Stimulated activated CD4-positive, alpha-beta T cell treated with anti-CD3 and anti-CD28 coated beads, Interleukin-1b, Interleukin-23, amount 100 ng/mL, for 1 hour (primary cell): ENCODE measurements around the gene PRSS57.
"Not testable (repeated sequence)": the region's sequence is repeated elsewhere in the genome, so short reads cannot be mapped to it uniquely, and the experiment has no call there.

Experiments
- DNase-seq, 2 donors: peaks; one replicate each; pipeline ENCODE4 v3.0.0-alpha.2; 2020; ENCODE audit warnings: low read depth in 2 of 2

The PRSS57 gene

DNA sequence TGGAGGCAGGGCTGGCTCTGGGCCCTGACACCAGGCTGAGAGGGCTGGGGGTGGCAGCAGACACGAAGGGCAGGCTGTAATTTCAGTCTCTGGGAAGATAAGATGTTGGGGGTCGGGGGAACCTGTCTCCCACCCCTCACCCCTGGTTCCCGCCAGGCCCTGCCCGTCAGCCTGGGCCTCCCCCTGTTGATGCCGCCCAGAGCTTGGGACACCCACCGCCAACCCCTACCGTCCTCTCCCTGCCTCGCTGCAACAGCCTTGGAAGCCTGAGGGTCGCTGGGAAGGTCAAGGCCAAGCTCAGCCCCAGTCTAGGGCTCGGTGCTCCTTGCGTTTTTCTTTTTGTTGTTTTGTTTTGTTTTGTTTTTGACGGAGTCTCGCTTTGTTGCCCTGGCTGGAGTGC is 28.0 kb upstream of the PRSS57 start:
- DNase-seq = no peak

DNA sequence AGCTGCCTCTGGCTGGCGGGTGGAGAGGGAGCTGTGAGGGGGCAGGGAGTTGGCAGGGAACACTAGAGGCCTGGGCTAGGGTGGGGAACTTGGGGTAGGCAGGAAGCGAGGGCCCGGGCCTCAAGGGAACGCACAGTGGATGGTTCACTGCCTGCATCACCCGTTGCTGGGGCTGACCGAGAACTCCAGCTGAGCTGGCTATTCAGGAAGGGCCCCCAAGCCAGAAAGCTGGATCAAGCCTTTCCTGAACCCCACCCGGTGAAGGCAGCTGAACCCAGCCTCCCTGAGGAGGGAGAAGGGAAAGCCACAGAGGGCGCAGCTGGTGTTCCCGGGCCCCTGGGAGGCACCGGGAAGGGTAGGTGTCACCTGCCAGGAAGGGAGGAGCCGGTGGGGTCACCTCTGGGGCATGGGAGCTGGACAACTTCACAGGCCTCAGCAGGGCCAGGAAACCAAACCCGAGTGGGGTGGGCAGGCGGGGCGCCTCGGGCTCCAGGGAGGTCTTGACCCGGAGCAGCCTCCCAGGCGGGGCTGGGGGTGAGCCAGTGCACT is 27.4 kb upstream of the PRSS57 start:
- no peak for DNase-seq

DNA sequence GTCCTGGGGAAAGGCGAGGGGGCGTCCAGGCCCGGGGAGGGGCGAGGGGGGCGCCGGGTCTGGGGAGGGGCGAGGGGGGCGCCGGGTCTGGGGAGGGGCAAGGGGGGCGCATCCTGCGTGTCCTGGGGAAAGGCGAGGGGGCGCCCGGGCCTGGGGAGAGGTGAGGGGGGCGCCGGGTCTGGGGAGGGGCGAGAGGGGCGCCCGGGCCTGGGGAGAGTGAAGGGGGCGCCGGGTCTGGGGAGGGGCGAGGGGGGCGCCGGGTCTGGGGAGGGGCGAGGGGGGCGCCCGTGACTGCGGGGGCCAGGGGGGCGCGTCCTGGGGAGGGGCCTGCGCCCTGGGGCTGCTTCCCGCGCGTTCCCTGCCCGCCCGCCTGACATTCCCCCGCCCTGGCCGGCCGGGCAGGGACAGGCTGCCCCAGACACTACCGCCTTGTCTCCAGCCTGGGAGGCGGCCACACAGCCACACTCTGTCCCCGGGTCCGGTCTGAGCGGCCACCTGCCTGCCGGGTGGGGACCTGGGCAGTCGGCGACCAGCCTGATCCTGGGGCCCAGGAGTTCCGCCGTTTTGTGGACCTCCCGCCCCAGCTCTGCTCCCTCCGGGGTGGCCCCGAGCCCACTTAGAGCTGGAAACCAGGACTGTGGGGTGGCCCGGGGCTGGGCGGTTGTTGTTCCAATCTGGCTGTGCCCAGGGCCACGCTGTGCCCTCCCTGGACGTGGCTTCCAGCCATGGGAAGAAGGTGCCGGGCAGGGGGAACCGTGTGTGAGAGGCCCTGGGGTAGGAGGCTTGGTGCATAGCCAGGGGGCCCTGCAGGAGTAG is 25.3 kb upstream of the PRSS57 start:
- DNase-seq = no peak

DNA sequence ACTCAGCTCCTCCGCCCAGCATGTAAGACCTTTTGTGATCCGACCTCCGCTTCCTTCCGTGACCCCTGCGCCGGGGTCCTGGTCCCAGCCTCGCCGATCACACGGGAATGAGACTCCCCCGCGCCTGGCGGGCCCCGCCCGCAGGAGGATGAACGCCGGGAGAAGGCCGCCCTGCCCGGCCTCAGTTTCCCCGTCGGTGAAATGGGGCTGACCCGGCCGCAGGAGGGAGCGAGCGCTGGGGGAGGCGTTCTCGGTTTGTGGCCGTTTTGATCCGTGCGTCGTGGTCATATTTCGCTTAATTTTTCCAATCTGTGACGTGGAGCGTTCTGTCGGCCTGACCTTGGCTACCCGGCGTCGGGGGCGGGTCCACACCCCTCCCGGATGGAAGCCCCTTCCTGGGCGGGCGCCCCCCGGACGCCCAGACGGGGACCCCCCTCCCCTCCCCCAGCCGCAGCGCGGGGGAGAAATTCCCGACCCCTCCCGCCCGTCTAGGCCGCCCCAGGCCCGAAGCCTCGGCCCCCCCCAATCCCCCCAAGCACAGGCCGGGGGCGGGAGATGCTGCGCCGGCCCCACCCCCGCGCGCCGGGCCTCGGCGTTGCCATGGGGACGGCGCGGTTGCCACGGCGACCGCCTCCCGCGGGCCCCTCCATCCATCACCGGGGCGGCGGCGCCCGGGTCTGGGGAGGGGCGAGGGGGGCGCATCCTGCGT is 24.5 kb upstream of the PRSS57 start:
- no peak for DNase-seq

DNA sequence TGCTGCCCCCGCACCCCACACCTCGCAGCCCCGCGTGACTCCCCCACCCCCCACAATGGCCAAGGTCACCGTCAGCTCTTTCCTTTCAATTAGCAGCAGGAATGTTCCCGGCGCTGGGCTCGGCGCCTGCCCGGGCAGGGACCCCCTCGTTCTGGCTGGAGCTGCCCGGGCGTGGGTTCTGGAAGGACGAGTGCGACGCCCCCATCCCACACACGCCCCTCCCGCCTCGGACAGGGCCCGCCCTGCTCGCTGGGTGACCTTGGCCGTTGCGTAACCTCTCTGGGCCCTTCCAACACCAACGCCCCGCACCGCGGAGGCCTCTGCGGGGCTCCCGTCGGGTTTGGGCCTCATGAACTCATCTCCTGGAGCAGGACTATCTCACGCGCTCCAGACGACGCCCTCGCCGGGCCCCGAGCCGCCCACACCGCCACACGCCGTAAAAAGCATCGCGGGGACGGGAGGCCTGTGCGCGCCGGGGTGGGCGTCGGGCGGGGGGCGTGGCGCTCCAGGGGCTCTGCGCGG is 23.8 kb upstream of the PRSS57 start:
- no peak for DNase-seq

DNA sequence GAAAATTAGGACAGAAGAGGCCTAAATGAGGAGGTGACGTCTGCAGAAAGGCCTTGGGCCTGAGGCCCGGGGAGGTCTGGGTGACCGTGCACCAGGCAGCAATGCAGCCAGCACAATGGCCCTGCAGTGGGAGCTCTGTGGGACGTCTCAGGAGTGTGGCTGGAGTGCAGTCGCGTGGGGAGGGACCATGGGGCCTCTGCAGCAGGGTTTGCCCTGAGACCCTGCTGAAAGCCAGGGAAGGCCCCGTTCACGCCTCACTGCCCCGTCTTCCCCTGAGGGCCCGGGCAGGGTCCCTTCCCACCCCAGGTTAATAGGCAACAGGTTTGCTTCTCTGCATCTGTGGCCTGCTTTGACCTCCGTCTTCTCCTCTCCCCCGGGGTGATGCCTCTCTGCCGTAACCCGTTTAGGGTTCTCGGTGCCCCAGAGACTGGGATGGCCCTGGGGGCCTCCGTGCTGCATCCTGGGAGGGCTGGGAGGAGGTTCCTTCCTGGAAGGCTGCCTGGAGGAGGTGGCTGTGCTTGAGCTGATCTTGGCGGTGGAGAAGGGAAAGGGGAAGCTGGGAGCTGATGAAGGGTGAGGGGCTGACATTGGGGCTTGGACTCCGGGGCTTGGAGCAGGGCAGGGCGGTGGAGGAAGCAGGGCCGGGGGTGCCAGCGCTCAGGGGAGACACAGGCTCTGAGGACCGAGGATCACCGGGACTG is 23.1 kb upstream of the PRSS57 start:
- DNase-seq = no peak

DNA sequence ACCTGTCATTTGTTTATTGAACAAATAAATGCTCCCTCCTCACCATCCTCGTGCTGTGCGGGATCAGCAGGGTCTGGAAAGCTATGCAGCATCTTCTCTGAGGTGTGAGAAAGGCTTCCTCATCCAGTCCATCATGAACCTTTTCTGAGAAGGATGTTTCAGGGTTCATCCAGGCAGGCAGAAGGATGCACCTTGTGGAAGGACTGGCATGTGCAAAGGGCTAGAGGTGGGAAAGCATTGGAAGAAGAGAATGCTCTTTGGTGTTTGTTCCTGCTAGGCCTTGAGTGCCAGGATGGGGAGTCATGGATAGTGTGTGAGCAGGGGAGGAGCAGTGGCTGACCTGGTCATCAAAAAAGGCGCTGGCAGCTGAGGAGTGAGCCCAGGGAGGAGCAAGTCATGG is 20.1 kb upstream of the PRSS57 start:
- no peak for DNase-seq

DNA sequence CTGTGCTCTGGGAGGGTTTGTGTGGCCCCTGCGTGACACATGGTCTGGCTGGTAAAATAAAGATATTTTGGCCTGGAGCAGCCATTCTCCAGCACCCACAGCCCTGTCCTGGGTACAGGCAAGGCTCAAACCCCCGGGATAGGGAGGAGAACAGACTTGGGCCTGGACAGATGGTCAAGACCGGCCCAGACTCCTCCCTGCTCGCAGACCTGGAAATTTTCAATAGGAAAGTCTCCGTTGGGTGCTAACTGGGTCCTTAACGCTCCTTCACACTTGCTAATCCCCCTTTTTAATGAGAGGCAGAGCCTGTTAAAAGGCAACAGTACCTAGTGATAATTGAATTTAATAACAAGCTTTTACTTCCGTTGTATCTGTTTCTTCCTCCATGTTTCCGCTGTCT is 16.0 kb upstream of the PRSS57 start:
- DNase-seq = no peak

DNA sequence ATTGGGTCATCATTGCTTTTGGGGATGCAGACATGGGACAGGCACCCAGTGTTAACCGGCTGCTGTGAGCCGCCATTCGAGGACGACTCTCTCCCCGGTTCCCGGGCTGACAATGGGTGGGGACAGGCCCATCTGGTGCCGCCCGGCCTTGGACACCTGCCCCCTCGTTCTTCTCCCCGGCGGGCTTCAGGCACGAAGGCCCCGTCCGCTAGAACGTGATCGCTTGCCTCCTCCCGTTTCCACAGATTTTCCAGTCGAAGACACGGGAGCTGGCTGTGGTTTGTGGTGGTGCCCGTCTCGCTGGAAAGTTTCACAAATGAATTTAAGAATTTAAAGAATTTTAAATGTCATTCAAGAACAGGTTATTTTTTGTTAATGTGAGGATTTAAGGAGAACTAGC is 15.5 kb upstream of the PRSS57 start:
- DNase-seq = no peak

DNA sequence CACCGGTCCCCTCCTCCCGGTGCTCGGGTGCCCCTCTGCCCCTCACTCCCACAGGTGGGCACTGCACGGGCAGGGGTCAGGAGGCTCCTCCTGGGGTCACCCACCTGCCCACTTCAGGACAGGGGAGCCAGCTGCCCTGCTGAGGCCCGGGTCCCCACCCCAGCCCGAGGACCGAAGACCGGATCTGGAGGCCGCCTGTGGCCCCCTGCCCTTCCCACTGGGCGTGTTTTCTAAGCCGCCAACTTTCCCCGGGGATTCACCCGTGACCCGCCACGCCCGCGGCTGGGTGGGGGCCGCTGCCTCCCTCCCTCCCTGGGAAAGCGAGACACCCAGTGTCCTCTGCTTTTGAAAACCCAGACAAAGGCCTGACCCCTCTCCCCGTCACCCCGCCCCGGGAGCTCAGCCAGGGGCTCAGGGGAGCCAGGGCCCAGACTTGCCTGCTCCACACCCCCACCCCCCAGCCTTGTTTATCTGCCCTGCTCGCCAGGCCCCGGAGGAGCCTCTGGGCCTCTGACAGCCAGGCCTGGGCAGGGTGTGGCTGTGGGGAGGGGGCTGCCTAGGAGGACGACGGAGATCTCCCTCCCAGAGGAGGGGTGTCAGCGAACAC is 14.8 kb upstream of the PRSS57 start:
- no peak for DNase-seq

DNA sequence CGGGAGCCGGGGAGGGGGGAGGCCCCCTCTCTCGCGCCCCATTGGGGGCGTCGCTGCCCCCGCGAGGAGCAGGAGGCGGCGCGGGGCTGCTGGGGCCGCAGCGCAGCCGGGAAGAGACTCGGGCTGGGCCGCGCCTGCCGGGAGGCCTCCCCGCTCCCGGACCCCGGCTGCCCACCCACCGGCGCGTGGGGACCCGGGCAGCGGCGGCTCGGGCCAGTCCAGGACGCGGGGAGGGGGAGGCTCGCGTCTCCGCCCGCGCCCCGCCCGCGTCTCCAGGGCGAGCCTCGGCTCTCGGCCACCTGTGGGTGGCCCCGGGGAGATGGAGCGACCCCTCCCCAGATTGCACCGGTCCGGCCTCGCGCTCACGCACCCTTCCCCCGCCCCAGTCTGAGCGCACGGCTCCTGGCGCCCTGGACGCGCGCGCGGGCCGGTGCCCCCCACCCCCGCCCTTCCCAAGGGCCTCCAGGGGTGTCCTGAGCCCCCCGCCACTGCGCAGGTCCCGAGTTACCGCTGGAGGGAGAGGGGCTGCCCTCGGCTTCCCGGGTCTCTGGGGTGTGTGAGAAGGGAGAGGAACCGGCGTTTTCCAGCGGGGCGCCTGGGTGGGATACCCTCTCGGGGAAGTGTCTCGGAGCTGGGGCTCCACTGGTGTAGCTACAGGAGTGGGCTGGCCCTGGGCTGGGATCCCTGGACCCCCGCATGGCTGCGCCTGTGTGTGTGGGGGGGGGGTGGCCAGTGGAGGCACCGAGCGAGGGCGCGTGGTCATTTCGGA is 14.1 kb upstream of the PRSS57 start:
- no peak for DNase-seq

DNA sequence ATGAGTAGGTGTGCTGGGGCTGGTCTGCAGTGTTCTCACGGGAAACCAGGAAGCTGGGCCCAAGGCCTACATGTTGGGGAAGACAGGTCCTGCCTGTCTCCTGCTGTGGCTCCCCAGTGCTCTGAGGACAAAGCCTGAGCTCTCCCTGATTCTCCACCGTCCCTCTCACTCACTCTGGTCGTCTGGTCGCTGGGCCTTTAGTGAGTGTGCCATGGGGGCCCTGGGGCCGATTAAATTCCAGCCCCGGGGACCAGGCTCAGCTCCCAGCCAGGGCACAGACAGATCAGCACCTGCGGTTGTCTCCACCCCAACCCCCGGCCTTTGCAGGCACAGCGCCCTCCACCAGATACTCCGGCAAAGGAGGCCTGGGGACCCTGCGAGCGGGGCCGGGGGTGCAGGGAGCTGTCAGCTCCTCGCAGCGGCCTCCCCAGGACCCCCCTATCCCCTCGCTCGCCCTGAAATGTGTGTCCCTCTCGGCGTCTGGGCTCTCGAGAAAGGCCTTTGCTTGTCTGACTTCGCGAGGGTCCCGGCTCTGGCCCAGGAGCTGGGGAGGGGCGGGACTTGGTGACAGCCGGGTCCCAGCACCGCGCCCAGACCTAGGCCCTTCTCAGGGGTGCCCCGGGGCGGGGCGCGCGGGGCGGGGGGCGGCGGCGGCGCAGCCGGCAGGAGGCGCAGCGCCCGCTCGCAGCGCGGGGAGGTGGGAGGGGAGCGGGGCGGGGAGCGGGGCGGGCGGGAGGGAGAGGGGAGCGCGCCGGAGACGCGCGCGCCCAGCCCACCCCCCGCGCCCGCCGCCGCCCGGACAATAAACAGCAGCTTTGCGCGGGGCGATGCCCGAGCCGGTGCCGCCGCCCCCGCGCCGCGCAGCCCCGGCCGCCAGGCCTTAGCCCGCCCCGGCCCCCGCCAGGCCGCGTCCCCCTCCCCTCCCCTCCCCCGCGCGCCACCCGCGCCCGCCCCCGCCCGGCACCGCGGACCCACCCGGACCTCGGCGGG is 13.2 kb upstream of the PRSS57 start, which contains the start of gene PALM:
Gene PALM, plus strand, starts transcription at position 782 of the 990 bp plus-strand sequence. CDS start 212 bp downstream, outside the sequence.
- DNase-seq = no peak

DNA sequence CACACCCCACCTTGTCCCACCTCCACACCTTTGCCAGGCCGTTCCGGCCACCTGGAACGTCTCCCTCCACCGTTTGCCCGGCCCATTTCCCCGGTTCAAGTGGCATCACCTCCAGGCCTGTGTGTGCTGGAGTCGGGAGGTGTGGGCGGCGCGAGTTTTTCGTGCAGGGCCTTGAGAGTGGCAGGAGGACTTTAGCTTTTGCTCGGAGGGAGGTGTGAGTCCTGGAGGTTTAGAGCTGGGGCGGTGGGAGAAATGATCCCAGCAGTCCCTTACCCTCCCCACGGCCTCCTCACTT is 9.1 kb upstream of the PRSS57 start:
- DNase-seq = no peak

DNA sequence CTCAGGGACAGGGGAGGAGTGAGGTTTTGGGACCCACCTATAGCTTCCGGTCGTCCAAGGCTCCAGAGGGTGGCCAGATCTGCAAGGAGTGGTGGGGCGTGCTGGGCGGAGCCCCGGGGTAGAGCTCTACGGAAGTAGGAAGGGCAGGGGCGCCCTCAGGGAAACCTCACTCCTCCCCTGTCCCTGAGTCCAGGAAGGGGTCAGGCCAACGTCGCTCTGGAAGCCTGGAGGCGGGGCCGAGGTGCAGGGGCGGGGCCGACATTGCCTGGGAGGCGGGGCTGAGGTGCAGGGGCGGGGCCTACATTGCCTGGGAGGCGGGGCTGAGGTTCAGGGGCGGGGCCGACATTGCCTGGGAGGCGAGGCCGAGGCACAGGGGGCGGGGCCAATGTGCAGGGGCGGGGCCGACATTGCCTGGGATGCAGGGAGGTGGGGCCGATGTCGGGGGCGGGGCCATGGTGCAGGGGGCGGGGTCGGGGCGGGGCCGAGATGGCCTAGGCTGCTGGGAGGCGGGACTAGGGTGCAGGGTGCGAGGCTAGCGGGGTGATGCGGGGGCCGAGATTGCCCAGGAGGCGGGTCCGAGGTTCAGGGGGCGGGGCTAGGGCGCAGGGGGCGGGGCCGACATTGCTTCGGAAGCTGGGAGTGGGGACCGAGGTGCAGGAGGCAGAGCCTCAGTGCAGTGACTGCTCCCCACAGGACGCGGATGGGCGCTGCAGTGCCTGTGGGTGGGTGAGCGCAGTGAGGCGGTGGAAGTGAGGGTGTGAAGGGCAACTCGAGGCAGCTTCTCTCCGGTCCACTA is 8.6 kb upstream of the PRSS57 start:
- peak; percentile 20 to 41 for DNase-seq

DNA sequence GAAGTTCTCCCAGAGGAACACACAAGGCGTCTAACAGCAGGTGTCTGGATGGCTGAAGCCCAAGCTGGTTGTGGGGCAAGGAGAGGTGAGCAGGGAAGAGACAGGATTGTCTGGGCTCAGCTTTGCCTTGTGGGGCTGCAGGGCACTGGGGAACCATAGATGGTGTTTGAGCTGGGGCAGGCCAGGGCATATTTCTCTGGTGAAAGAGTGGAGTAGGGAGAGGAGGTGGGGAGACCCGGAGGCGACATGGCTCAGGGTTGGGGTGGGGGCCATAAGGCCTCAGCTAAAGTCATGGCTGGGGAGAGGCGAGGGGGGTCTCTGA is 8.0 kb upstream of the PRSS57 start:
- DNase-seq = no peak

DNA sequence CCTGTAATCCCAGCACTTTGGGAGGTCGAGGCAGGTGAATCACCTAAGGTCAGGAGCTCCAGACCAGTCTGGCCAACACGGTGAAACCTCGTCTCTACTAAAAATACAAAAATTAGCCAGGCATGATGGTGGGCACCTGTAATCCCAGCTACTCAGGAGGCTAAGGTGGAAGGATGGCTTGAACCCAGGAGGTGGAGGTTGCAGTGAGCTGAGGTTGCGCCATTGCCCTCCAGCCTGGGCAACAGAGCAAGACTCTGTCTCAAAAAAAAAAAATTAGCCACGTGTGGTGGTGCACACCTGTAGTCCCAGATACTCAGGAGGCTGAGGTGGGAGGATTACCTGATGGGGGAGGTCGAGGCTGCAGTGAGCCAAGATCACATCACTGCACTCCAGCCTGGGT is 7.6 kb upstream of the PRSS57 start:
- not testable (repeated sequence) for DNase-seq

DNA sequence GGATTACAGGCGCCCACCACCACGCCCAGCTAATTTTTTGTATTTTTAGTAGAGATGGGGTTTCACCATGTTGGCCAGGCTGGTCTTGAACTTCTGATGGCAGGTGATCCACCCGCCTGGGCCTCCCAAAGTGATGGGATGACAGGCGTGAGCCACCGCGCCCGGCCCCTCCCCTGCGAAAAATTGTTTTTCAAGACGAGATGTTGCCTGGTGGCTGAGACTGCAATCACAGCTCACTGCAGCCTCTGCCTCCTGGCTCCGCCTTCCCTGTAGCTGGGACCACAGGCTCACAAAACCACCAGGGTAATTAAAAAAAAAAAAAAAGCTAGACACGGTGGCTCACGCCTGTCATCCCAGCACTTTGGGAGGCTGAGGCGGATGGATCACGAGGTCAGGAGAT is 4.6 kb upstream of the PRSS57 start:
- DNase-seq = not testable (repeated sequence)

DNA sequence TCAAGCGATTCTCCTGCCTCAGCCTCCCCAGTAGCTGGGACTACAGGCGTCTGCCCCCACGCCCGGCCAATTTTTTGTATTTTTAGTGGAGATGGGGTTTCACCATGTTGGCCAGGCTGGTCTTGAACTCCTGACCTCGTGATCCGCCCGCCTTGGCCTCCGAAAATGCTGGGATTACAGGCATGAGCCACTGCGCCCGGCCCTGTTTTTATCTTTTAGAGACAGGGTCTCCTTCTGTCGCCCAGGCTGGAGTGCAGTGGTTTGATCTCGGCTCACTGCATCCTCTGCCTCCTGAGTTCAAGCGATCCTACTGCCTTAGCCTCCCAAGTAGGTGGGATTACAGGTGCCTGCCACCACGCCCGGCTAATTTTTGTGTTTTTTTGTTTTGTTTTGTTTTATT is 3.3 kb upstream of the PRSS57 start:
- DNase-seq = not testable (repeated sequence)
